Neural crest cell (in vitro differentiated cells): ENCODE data around the gene ABAT. TPM values are rescaled to one million over a fixed set of nuclear protein-coding genes. Genes with fewer than 3 reads are reported as not detected.

Source experiments
- DNase-seq: peaks from one replicate; pipeline ENCODE4 v3.0.0; 2021; ENCODE audit warnings: low read depth, mixed read lengths, low spot score
- H3K27ac Mint-ChIP-seq: one replicate; pipeline ENCODE4 v1.8.0; 2021; ENCODE audit warnings: mild to moderate bottlenecking, mixed read lengths; ENCODE audit not compliant: unreplicated experiment
- H3K27me3 Mint-ChIP-seq: 2 replicates; pipeline ENCODE4 v1.8.0; 2021; ENCODE audit warnings: low read depth, mild to moderate bottlenecking, mixed read lengths
- H3K36me3 Mint-ChIP-seq: 2 replicates; pipeline ENCODE4 v1.8.0; 2021; ENCODE audit warnings: low read depth, mild to moderate bottlenecking, mixed read lengths
- H3K4me1 Mint-ChIP-seq: 2 replicates; pipeline ENCODE4 v1.8.0; 2021; ENCODE audit warnings: mixed read lengths
- H3K4me3 Mint-ChIP-seq: one replicate; pipeline ENCODE4 v1.8.0; 2021; ENCODE audit warnings: mild to moderate bottlenecking, mixed read lengths
- H3K9me3 Mint-ChIP-seq: 2 replicates; pipeline ENCODE4 v1.8.0; 2021; ENCODE audit warnings: mixed read lengths
- CTCF ChIP-seq: fragments of 200-600 bp; sonication (generic); conservative IDR thresholded peaks from 2 replicates; pipeline ENCODE4 v1.5.0; 2021; ENCODE audit warnings: antibody characterized with exemption, mild to moderate bottlenecking
- total RNA-seq: library from RNA; stranded (reverse); gene quantifications from 2 replicates; pipeline ENCODE4 v1.2.1, GENCODE V29; 2021

The ABAT gene
- total RNA-seq, 1 donor from 2014 or later: 35.2 TPM

GRCh38 chr16:8663192-8664089 lies 11.0 kb upstream of the ABAT start:
- no peaks in the 10 kb centered on the region for H3K4me1 Mint-ChIP-seq
- DNase-seq: no peak
- TF ChIP-seq CTCF: no peak
- H3K9me3 Mint-ChIP-seq: no peaks in the 10 kb centered on the region
- H3K27me3 Mint-ChIP-seq: peaks cover 7% of the 10 kb centered on the region
- H3K36me3 Mint-ChIP-seq: no peaks in the 10 kb centered on the region
- H3K27ac Mint-ChIP-seq: no peak overlapping the region
- H3K4me3 Mint-ChIP-seq: no peak overlapping the region

- no peak for DNase-seq
- Mint-ChIP-seq H3K27ac (no peak overlapping the region), H3K9me3 (no peaks in the 10 kb centered on the region)
These were observed 8.9 kb upstream of the ABAT start for GRCh38 chr16:8665529-8665928.

GRCh38 chr16:8667492-8667891 lies 6.9 kb upstream of the ABAT start:
- Mint-ChIP-seq H3K4me1 (peaks cover 7% of the 10 kb centered on the region), H3K27ac (no peak overlapping the region), H3K36me3 (no peaks in the 10 kb centered on the region), H3K9me3 (no peaks in the 10 kb centered on the region), H3K4me3 (no peak overlapping the region), H3K27me3 (peaks cover 5% of the 10 kb centered on the region)
- DNase-seq: no peak
- no peak for TF ChIP-seq CTCF

More at GRCh38 chr16:8665529-8665928, 8.9 kb upstream of the ABAT start:
- peaks cover 5% of the 10 kb centered on the region for H3K4me1 Mint-ChIP-seq
- H3K27me3 Mint-ChIP-seq: peaks cover 5% of the 10 kb centered on the region
- no peak for TF ChIP-seq CTCF
- no peak overlapping the region for H3K4me3 Mint-ChIP-seq
- no peaks in the 10 kb centered on the region for H3K36me3 Mint-ChIP-seq

- Mint-ChIP-seq H3K36me3 (no peaks in the 10 kb centered on the region), H3K9me3 (no peaks in the 10 kb centered on the region), H3K4me1 (peaks cover 7% of the 10 kb centered on the region), H3K27me3 (peaks cover 5% of the 10 kb centered on the region), H3K4me3 (no peak overlapping the region), H3K27ac (peak overlapping the region; percentile 50)
- TF ChIP-seq CTCF: no peak
- no peak for DNase-seq
These were observed 6.3 kb upstream of the ABAT start for GRCh38 chr16:8668113-8668512.

GRCh38 chr16:8669481-8669880 lies 4.9 kb upstream of the ABAT start:
- no peak for DNase-seq
- Mint-ChIP-seq H3K36me3 (no peaks in the 10 kb centered on the region), H3K4me3 (no peak overlapping the region), H3K4me1 (peaks cover 13% of the 10 kb centered on the region), H3K9me3 (no peaks in the 10 kb centered on the region), H3K27me3 (peaks cover 8% of the 10 kb centered on the region), H3K27ac (no peak overlapping the region)
- no peak for TF ChIP-seq CTCF
